AG04449 (cell line): ENCODE measurements around the gene IL17REL.
A peak's percentile ranks its signal among the peaks of the same experiment; 100 is the strongest.

Experiments used
- CTCF ChIA-PET: fragments of 350-600 bp; formaldehyde crosslinking; extraction: SDS; loops from one replicate; lab custom pipeline; 2021; ENCODE audit warnings: antibody characterized with exemption; lab: Yijun Ruan, JAX
- POLR2A ChIA-PET: fragments of 400-600, 350-600 bp; formaldehyde crosslinking; extraction: SDS; loops from one replicate; lab custom pipeline; 2020; ENCODE audit warnings: antibody characterized with exemption, inconsistent platforms; lab: Yijun Ruan, JAX
- DNase-seq: peaks from one replicate; pipeline ENCODE4 v3.0.0-alpha.2; 2010; ENCODE audit warnings: low read depth, low spot score
- H3K4me3 ChIP-seq: 2 replicates; pipeline ENCODE4 v1.5.1; 2011; ENCODE audit warnings: low read depth, mild to moderate bottlenecking, control low read depth, low read length
- TF ChIP-seq, protein P1 (sequence below): IDR thresholded peaks from one replicate; pipeline ENCODE4 v1.5.1; 2011; ENCODE audit warnings: mild to moderate bottlenecking, moderate library complexity, low read length, control low read depth, inconsistent platforms; ENCODE audit not compliant: insufficient read depth; ENCODE audit errors: missing control alignments

The IL17REL gene

DNA sequence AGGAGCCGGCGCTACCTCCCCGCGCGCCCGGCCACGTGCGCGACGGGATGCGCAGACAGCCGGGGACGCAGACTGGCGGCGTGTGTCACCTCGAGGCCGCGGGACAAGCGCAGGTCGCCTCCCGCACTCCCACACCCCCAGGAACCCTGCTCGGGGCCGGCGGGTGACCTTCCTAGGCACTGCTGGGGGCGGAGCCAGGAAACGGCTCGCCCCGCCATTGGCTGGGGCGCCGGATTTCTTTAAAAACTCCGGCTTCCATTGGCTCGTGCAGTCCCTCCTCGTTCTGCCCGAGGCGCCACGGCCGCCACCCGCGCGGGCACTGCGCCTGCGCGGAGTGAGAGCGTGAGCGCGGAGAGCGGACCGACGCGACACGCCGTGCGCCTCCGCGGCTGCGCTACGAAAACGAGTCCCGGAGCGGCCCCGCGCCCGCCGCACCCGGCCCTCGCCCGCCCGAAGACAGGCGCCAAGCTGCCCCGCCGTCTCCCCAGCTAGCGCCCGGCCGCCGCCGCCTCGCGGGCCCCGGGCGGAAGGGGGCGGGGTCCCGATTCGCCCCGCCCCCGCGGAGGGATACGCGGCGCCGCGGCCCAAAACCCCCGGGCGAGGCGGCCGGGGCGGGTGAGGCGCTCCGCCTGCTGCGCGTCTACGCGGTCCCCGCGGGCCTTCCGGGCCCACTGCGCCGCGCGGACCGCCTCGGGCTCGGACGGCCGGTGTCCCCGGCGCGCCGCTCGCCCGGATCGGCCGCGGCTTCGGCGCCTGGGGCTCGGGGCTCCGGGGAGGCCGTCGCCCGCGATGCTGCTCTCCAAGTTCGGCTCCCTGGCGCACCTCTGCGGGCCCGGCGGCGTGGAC is 52.2 kb downstream of the IL17REL start, which contains the start of gene PIM3:
Gene PIM3, plus strand, starts transcription at position 614 of the 846 bp plus-strand sequence. Its CDS starts 176 bp downstream, at position 790.
- ChIA-PET CTCF (no interaction called here), POLR2A (interaction anchor here (1.1 to 3.8 kb wide), 4 partner anchors 8 to 70 kb away, joined by 3 to 21 read pairs (median 4); no protein-coding TSS in a partner anchor)
- H3K4me3 ChIP-seq: peak within 1 kb of the TSS; percentile 79
- peak; percentile 52 for DNase-seq
- TF ChIP-seq, protein P1, sequence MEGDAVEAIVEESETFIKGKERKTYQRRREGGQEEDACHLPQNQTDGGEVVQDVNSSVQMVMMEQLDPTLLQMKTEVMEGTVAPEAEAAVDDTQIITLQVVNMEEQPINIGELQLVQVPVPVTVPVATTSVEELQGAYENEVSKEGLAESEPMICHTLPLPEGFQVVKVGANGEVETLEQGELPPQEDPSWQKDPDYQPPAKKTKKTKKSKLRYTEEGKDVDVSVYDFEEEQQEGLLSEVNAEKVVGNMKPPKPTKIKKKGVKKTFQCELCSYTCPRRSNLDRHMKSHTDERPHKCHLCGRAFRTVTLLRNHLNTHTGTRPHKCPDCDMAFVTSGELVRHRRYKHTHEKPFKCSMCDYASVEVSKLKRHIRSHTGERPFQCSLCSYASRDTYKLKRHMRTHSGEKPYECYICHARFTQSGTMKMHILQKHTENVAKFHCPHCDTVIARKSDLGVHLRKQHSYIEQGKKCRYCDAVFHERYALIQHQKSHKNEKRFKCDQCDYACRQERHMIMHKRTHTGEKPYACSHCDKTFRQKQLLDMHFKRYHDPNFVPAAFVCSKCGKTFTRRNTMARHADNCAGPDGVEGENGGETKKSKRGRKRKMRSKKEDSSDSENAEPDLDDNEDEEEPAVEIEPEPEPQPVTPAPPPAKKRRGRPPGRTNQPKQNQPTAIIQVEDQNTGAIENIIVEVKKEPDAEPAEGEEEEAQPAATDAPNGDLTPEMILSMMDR: no peak

DNA sequence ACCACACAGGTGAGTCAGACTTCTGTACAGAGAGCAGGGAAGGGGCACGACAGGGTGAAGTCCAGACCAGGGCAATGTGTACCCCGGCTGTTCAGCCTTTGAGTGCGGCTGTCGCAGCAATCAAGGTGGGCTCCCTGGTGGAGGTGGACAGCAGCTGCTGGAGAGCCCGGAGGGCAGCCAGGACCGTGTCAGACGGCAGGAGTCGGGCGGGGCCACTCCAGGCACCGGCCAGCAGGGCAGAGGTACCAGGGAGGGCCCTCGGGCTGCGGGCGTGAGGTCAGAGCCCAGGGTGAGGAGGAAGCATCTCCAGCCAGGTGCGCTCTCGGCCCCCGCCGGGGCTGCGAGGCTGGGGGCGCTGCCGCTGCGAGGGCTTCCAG is 52.8 kb downstream of the IL17REL start:
- peak overlapping the region; percentile 79 for H3K4me3 ChIP-seq
- POLR2A ChIA-PET: interaction anchor here (1.1 kb wide), 3 partner anchors 11 to 71 kb away, joined by 3 to 5 read pairs (median 3); no protein-coding TSS in a partner anchor
- DNase-seq: no peak
- CTCF ChIA-PET: no interaction called here
- TF ChIP-seq, protein P1: no peak

DNA sequence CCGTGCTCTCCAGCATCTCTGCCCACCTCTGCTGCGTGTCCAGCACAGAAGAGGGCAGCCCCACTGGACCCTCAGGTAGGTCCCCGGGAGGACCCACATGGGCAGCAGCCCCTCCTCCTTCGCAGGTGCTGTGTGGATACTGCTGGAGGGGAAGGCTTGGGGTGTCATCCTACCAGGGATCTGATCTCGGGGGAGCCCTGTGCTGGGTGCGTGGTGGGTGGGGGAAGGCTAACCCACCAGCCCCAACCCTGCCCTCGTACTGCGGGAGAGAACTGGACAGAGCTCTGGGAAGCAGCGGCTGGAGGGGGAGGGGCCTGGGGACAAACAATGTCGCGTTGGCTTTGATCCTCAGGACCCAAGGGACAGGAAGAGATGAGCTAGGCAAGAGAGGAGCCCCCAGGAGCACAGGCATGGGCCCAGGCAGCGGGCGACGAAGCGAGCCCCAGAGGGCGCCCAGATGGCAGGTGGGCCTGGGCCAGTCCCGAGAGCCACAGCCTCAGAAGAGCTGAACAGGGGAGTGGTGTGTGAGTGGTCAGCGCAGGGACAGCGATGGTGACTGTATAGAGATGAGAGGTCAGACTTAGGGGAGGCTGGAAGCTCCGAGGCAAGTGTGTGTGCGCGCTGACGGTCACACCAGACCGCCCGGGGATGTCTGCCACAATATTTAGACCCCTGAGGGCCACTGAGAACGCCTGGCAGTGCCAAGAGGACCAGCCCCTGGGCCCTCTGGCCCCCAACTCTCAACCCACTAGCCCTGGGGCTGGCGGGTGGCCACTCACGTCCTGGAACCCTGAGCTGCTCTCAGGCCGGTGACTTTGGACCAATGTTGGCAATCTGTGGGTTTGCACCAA is 53.4 kb downstream of the IL17REL start:
- TF ChIP-seq, protein P1: no peak
- POLR2A ChIA-PET: no interaction called here
- peak overlapping the region; percentile 79 for H3K4me3 ChIP-seq
- CTCF ChIA-PET: no interaction called here
- no peak for DNase-seq

DNA sequence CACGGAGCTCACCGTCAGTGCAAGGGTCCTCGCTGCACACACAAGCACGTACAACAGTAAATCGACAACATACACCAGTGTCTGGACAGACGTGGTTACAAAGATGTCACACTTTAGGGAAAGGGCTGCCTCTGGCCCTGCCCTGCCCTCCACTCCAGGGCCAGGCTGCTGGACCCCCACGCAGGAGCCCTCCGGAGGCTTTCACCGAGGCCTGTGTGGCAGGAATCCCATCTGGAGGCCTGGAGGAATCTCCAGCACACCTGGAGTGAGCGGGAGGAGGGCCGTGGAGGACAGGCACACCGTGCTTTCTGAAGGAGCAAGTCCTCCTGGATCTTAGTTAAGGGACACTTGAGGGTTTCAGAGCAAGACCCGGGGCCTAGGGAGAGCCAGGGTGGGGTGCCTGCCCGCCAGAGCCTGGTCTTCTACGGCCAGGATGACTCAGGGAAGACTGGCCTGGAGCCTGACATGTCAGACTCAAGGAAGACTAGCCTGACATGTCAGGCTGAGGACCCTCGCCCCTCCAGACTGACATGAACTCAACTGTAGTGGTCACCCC is 54.1 kb downstream of the IL17REL start:
- ChIA-PET CTCF (no interaction called here), POLR2A (no interaction called here)
- DNase-seq: no peak
- no peak overlapping the region for H3K4me3 ChIP-seq
- TF ChIP-seq, protein P1: no peak

DNA sequence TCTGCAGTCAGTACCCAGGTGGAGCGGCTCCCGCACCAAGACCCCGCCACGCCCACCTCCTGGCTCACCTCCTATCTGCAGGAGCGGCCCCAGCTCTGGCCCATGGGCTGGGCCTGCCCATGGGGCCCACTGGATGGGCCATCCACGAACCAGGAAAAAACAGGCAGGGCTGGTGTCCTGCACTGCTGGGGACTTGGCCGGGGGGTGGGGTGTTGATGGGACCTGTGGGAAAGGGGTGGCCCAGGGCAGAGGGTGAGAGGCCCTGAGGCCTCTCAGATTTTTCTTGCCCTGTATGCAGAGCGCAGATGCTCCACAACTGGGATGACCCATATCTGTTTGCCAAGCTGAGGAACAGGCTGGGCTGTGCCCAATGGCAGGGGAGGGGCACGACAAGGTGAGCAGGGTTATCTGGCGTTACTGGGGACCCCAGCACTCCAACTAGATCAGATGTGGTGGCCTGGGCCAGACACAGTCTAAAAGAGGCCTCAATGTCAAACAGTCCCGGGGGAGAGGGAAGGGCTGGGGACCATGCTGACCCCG is 54.7 kb downstream of the IL17REL start:
- POLR2A ChIA-PET: no interaction called here
- no peak for DNase-seq
- TF ChIP-seq, protein P1: no peak
- CTCF ChIA-PET: no interaction called here
- no peak overlapping the region for H3K4me3 ChIP-seq
